ENCODE data around the gene C2CD4C. TPM values are rescaled to one million over a fixed set of nuclear protein-coding genes. Genes with fewer than 3 reads are reported as not detected.
A peak's percentile ranks its signal among the peaks of the same experiment; 100 is the strongest.
"Not testable (repeated sequence)": the region's sequence is repeated elsewhere in the genome, so short reads cannot be mapped to it uniquely, and the experiment has no call there.

C2CD4C gene
- total RNA-seq, 2 donors from 2014 or later, result 1.1 to 2.9 TPM

GRCh38 chr19:405121-405965, 3.6 kb downstream of the C2CD4C start:
- DNase-seq (ENCODE audit: low spot score), result peak; percentile 38
- intact Hi-C loops (cut with DNase I), result no loop called here

GRCh38 chr19:403221-404027, 5.5 kb downstream of the C2CD4C start:
- peak; percentile 66 for DNase-seq (ENCODE audit: low spot score)
- intact Hi-C loops (cut with DNase I), result no loop called here

- peak; percentile 46 for DNase-seq (ENCODE audit: low spot score)
- intact Hi-C loops (cut with DNase I), result no loop called here
Observed at GRCh38 chr19:402786-403185, 6.2 kb downstream of the C2CD4C start.

- intact Hi-C loops (cut with DNase I), result no loop called here
- DNase-seq (ENCODE audit: low spot score), result peak; percentile 54
Observed at GRCh38 chr19:401866-402511, 7.0 kb downstream of the C2CD4C start.

GRCh38 chr19:400976-401865, 7.7 kb downstream of the C2CD4C start:
- peak; percentile 75 for DNase-seq (ENCODE audit: low spot score)
- intact Hi-C loops (cut with DNase I), result no loop called here

- intact Hi-C loops (cut with DNase I), result no loop called here
- DNase-seq (ENCODE audit: low spot score), result peak; percentile 58
Observed at GRCh38 chr19:399370-399769, 9.6 kb downstream of the C2CD4C start.

GRCh38 chr19:398719-399118, 10.2 kb downstream of the C2CD4C start:
- DNase-seq (ENCODE audit: low spot score), result peak; percentile 76
- intact Hi-C loops (cut with DNase I), result no loop called here

- peak; percentile 69 for DNase-seq (ENCODE audit: low spot score)
- intact Hi-C loops (cut with DNase I), result no loop called here
Observed at GRCh38 chr19:397941-398706, 10.8 kb downstream of the C2CD4C start.

- peak; percentile 74 for DNase-seq (ENCODE audit: low spot score)
- intact Hi-C loops (cut with DNase I), result no loop called here
Observed at GRCh38 chr19:397321-397720, 11.6 kb downstream of the C2CD4C start.

GRCh38 chr19:395467-395866, 13.5 kb downstream of the C2CD4C start:
- intact Hi-C loops (cut with DNase I), result no loop called here
- DNase-seq (ENCODE audit: low spot score), result no peak

GRCh38 chr19:394857-395256, 14.1 kb downstream of the C2CD4C start:
- intact Hi-C loops (cut with DNase I); DNase-seq (ENCODE audit: low spot score): not testable (repeated sequence)

GRCh38 chr19:393560-393959, 15.4 kb downstream of the C2CD4C start:
- DNase-seq (ENCODE audit: low spot score); intact Hi-C loops (cut with DNase I): not testable (repeated sequence)

GRCh38 chr19:392375-392970, 16.5 kb downstream of the C2CD4C start:
- DNase-seq (ENCODE audit: low spot score), result peak; percentile 53
- intact Hi-C loops (cut with DNase I), result no loop called here

- intact Hi-C loops (cut with DNase I), result no loop called here
- peak; percentile 73 for DNase-seq (ENCODE audit: low spot score)
Observed at GRCh38 chr19:391726-392374, 17.1 kb downstream of the C2CD4C start.

- intact Hi-C loops (cut with DNase I), result no loop called here
- DNase-seq (ENCODE audit: low spot score), result no peak
Observed at GRCh38 chr19:391207-391557, 17.8 kb downstream of the C2CD4C start.

- DNase-seq (ENCODE audit: low spot score), result peak; percentile 50
- intact Hi-C loops (cut with DNase I), result no loop called here
Observed at GRCh38 chr19:390386-391206, 18.4 kb downstream of the C2CD4C start.

GRCh38 chr19:389935-390289, 19.0 kb downstream of the C2CD4C start:
- peak; percentile 31 for DNase-seq (ENCODE audit: low spot score)
- intact Hi-C loops (cut with DNase I), result loop anchor here in 1 of 2 donors (10.0 kb wide), 1 partner anchor 85 kb away; a partner anchor contains a TSS

Data from posterior vena cava (tissue), 2 donors.